Stimulated activated CD4-positive, alpha-beta T cell treated with anti-CD3 and anti-CD28 coated beads, Interleukin-1b, Interleukin-23, amount 100 ng/mL, for 24 hours (primary cell): ENCODE measurements around the gene CAMK2N1.

Experiments
- DNase-seq, 4 experiments: peaks; one replicate each; pipeline ENCODE4 v3.0.0-alpha.2; 2020; ENCODE audit warnings: low read depth in 4 of 4, low spot score in 1 of 4

Gene CAMK2N1

GRCh38 chr1:20479840-20480239 is 6.2 kb downstream of the CAMK2N1 start:
- no peak for DNase-seq

DNA sequence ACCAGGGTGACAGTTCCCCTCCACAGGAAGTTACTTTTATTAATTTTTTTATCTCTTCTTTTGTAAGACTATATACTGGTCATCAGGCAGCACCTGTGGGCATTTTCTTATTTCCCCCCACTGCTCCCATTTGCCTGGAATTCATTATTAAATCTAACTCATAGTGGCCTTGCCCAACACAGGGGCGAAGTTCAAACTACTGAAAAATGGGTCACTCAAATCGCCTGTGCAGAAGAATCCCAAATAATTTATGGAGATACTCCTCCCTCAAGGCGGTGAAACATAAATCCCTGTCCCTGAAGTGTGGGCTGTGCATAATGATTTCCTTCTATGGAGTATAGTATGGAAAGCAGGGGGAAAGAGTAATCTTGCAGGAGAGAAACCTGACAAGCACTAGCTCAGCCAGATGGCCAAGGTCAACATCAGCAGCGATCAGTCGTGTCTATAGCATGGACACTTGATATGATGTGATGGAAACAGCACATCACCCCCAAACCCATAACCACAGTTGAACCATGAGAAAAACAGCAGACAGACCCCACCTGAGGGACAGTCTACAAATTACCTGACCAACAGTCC is 7.9 kb downstream of the CAMK2N1 start:
- no peak for DNase-seq

DNA sequence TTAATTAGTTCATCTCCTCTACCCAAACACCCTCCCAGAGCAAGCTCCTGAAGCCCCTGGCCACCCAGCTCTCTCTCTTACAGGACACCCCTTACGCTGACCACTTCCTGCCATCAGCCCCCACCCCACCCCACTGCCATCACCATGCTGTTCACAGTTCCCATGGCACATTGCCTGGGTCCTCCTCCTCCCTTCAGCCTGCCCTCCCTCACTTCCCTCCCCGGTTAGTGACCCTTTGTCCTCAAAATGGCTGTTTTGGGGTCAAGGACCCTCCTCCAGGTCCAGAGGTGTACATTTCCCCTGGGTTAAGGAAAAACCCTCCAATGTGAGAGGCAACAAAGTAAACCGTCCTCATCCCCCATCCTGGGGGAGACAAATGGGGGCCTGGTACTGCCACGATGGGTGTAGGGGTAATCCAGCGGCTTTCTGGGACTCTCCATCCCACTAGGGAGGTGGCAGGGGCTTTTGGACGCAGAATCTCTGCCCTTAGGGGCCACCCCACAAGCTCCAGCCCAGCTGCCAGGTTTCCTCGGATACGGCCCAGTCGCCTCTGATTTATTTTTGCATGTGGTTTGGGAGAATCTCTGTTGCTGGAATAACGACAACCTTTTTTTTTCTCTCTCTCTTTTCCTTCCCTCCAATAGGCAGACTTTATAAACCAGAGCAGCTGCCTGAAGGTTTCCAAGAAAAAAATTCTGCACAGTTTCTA is 8.5 kb downstream of the CAMK2N1 start:
- no peak for DNase-seq

DNA sequence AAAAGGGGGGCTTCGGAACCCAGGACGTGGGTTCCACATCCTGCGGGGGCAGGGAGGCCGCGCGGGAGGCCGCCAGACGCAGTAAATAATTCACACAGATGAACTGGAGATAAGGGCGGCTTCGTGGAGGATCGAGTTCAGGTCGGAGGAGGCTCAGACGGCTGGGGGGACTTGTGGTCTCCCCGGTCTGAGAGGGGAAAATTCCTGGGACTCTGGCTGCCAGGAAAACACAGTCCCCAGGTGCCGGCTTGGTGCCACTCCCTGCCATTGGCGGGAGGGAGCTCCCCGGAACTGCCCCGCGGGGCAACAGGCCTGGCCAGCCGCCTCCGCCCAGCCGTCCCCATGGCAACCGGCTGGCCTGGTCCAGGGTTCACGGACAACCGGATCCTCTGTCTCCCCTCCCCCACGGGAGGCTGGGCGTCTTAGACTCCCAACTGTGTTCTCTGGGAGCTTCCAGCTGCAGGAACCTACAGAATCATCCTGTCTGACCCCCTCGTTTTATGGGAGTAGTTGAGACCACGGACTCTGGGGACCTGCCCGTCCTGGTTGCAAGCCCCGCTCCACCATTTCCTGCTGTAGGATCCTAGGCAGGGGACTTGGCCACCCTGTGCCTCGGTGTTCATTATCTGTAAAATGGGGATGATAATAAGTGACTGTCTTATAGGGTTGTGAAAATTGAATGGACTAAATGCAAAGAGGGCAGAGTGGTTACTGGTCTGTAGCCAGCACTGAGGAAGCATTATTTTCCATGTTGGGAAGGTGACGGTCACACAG is 9.6 kb downstream of the CAMK2N1 start:
- DNase-seq: no peak

DNA sequence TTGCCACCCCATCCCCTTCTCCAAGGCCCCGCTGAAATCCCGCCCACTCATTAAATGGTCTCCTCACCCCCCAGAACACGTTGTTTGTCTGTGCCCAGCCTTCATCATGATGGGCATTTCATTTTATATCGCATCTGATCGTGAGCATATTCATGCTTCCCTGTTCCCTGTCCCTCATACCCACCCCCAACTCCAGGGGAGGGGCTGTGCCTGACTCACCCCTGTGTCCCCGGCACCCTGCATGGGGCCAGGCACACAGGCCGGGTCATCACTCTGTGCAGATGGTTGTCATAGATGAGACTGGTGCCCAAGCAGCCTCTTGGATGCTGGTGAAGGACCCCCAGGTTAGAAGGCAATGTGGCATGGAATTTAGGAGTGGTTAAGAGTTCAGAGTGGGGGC is 11.0 kb downstream of the CAMK2N1 start:
- DNase-seq: no peak

DNA sequence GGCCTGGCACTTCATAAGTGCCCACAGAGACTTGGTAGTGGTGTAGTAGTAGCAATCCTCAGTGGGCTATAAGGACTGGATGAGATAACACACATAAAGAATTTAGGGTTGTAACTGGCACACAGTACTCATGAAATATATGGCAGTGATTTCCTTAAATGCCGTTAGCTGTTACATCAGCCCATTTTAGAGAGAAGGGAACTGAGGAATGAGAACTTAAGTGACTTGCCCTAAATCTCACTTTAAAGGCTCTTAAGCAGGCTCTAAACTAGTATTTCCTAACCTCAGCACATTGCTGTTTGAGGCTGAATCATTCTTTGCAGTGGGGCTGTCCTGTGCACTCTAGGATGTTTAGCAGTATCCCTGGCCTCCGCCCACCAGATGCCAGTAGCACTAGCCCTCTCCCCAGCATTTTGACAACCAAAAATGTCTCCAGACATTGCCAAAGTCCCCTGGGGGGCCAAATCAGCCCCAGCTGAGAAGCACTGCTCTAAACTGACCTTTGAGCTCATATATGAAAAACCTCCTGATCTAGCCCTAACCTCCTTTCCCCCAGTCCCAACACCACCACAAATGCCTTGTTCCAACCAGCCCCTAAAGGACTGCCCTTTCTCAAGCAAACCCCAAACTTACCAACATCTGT is 11.6 kb downstream of the CAMK2N1 start:
- no peak for DNase-seq

- DNase-seq: no peak
Observed at GRCh38 chr1:20473894-20474293, 12.1 kb downstream of the CAMK2N1 start.

DNA sequence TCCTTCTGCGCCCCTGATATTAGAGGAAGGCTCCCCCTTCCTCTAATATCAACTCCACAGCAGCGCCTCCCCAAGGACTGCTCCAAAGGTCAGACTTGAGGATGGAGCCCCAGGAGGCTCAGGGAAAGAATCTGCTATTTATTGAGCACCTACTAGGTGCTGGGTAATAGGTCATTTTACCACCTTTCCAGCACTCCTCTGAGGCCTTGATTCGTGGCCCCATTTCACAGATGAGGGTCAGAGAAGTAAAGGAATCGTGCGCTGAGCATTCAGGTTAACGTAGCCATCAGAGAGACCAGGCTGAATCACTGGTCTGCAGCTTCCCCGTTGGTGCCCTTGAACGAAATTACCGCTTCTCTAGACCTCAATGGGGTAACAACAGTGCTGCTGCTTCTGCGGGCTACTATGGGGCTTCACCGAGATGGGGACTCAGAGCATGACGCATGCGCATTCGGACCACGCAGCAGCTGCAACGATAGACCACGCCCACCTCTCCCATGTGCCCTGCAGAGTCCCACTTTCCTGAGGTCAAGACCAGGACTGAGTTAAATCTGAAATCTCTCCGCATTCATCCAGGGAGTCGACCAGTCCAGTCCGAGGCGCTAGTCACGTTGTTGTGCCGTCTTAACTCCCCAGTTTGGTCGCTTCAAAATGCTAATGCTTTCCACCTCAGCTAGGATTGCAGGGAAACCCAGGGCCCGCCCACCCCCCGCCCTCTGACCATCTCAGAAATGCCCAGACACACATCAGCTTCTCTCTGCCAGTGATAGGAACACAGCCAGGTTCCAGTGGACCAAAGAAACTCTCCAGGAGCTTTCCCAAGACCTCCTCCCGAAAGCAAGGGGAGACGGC is 12.9 kb downstream of the CAMK2N1 start:
- no peak for DNase-seq

- DNase-seq: no peak
Observed at GRCh38 chr1:20472121-20472520, 13.9 kb downstream of the CAMK2N1 start.

DNA sequence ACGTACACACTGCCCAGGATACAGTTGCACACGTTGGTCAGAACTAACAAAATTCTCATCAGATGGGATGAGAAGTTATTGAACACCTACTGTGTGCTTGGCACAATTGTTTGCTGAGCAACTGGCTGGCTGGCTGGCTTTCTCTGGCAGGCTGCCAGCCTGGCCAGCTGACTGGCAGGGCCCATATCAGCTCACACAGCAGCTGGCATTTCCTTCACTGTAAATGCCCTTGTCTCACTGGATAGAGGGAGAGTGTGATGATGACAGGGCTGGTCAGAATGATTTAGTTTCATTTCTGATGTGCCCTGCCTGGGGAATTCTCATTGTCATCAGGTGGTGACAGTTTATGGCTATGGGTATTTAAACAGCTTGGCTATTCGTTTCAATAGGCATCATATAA is 15.8 kb downstream of the CAMK2N1 start:
- no peak for DNase-seq

GRCh38 chr1:20469406-20470076 is 16.5 kb downstream of the CAMK2N1 start:
- no peak for DNase-seq

DNA sequence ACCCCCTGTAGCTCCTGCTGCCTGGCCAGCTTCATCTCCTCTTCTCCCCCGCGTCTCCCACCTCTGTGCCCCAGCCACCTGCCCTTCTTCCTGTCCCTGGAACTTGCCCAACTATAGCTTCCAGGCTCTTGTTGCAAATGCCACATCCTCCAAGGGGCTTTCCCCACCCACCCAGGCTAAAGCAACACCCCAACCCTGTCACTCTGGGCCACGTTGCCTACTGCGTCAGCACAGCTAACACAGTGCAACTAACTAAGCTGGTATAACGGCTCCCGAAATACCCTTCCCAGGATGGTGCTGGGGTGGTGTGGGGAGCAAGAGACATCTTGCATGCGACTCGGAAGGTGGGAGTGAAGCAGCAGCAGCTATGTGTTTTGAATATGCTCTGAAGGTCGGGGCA is 19.7 kb downstream of the CAMK2N1 start:
- DNase-seq: no peak

- no peak for DNase-seq
Observed at GRCh38 chr1:20465187-20465586, 20.8 kb downstream of the CAMK2N1 start.

- no peak for DNase-seq
Observed at GRCh38 chr1:20463502-20463901, 22.5 kb downstream of the CAMK2N1 start.

DNA sequence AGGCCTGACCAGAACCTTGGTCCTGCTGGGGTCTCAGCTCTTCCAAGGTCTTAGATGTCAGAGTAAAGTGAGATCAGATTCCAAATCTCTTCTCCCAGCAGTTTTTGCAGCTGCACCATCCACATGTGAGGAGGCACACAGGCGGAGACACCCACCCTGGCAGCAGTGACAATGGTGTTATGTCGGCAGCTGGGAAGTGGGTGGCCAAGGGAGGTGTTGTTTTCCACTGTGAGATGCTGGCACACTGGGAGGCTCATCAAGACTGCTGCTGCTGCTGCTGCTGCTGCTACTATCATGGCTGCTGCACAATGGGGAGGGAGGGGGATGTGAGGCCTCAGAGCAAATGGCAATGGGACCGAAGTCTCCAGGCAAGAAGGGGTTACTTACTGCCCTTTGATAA is 23.6 kb downstream of the CAMK2N1 start:
- no peak for DNase-seq

- DNase-seq: no peak
Observed at GRCh38 chr1:20458717-20459116, 27.3 kb downstream of the CAMK2N1 start.

GRCh38 chr1:20454004-20454403 is 32.0 kb downstream of the CAMK2N1 start:
- no peak for DNase-seq

- no peak for DNase-seq
Observed at GRCh38 chr1:20449735-20450311, 36.2 kb downstream of the CAMK2N1 start.

- no peak for DNase-seq
Observed at GRCh38 chr1:20448671-20449071, 37.3 kb downstream of the CAMK2N1 start.

GRCh38 chr1:20447794-20448193 is 38.2 kb downstream of the CAMK2N1 start:
- no peak for DNase-seq
